Activated CD8-positive, alpha-beta memory T cell treated with anti-CD3 and anti-CD28 coated beads, Interleukin-2, amount 50 U/mL, for 1 hour (primary cell): Measurements from ENCODE around the gene USH1C.

Experiments used
- DNase-seq: peaks from one replicate; pipeline ENCODE4 v3.0.0-alpha.2; 2020; ENCODE audit errors: extremely low read depth

The USH1C gene

GRCh38 chr11:17570034-17570433, 25.8 kb upstream of the USH1C start:
- no peak for DNase-seq

DNA sequence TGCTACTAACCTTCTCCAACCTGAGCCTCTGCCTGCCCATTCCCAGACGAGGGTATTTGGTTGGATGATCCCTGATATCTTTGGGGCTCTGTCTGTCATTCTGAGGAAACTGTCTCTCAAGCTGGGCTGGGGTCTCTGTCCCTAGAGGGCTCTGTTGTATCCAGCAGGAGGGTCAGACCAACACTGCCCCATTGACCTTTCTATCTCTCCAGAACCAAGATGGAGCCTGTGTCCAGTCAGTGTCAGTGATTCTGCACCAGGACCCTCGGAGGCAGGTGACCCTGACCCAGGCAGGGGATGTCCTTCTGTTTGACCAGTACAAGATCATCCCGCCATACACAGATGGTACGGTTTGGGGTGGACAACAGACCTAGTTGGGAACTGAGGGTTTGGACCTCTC, 24.7 kb upstream of the USH1C start:
- no peak for DNase-seq

DNA sequence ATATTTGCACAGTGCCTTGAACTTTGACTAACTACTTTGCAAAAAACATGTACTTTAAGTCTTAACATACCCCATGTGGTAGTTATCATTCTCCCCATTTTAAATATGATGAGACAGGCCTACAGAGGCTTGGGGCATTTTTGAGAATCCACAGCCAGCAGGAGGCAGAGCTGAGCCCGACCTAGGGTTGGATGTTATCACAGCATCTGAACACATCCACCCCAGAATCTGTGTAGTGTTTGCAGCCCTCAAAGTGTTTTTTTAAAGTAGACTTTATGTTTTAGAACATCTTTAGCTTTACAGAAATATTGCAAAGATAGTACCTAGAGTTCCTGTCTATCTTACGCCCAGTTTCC, 20.4 kb upstream of the USH1C start:
- DNase-seq: no peak

GRCh38 chr11:17563961-17564686, 19.9 kb upstream of the USH1C start:
- no peak for DNase-seq

- DNase-seq: no peak
These were observed 19.0 kb upstream of the USH1C start for GRCh38 chr11:17563231-17563646.

- DNase-seq: no peak
These were observed 17.3 kb upstream of the USH1C start for GRCh38 chr11:17561526-17561925.

- no peak for DNase-seq
These were observed 16.8 kb upstream of the USH1C start for GRCh38 chr11:17561111-17561415.

DNA sequence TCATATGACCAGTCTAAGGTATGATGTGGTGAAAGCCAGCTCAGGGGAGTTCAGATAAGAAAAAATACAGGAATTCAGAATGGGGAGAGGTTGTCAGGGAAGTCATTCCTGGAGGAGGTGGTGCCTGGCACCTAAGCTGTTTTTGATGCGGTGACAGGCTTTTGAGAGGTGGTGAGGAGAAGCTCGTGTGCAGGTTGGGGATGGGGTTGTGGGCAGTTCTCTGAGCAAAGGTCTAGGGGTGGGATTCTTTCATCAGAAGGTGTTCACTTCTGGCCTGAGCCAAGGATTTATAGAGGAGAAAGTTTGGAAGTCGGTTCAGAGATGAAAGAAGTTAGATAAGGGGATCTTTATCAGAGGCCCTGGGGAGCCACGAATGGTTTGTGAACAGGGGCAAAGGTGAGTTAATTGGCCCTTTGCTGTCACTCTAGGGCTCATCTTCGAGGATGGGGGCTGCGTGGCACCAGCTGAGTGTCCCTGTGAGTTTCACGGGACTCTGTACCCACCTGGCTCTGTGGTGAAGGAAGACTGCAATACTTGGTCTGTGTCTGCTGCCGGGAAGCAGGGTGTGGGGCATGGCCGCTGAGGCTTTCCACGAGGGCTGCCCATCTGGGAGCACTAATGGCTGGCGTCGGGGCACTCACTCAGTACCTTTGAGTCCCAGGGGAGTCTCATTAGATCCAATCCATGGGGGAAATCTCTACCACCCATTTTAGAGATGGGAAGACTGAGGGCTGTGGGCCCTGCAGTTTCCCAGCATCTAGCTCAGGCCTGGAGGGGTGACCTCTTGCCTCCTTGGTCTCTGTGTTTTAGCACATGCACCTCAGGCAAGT, 16.3 kb upstream of the USH1C start:
- DNase-seq: no peak

GRCh38 chr11:17559341-17560087, 15.3 kb upstream of the USH1C start:
- DNase-seq: no peak

DNA sequence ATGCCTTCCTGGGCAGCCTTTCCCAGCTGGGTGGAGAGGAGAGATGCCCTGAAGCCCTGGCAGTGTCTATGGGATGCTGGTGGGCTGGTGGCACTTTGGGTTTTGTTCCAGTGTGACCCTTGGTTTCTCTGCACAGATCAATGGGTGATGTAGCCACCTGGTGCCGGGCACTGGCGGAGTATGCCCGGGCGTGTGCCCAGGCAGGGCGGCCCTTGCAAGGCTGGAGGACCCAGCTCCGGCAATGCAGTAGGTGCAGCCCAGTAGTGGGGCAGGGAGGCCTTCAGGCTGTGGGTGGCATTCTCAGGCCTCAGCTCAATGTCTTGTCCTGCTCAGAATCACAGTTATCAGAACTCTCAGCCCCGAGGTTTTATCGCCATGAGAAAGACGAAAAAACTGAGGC, 14.7 kb upstream of the USH1C start:
- no peak for DNase-seq

DNA sequence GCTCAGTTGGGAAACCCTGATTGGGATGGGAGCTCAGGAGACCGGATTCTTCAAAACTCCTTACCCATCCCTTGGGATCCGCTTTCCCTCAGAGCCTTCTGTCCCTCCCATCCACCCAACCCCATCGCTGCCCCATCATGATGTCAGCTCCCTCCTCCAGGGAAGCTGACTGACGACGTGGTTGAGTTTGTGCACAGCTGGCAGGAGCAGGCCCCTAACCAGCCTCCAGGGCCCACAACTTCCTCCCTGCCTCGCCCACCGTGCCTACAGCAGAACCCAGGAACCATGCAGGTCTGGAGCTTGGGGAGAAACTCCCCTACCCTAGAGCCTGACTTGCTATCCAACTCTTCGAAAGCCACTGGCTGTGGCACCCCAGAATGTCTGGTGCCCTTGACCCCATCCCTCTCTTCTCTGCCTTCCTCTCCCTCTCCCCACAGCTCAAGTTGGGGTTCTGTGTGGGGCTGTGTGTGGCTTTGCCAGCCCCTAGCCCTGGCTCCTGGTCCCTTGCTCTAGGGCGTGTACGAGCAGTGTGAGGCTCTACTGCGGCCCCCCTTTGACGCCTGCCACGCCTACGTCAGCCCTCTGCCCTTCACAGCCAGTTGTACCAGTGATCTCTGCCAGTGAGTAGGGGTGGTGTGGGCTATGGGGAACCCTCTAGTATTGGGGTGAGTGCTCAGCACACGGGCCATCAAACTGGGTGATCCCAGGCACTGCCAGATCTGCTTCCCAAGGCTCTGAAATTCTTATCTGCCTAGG, 14.0 kb upstream of the USH1C start:
- DNase-seq: no peak

DNA sequence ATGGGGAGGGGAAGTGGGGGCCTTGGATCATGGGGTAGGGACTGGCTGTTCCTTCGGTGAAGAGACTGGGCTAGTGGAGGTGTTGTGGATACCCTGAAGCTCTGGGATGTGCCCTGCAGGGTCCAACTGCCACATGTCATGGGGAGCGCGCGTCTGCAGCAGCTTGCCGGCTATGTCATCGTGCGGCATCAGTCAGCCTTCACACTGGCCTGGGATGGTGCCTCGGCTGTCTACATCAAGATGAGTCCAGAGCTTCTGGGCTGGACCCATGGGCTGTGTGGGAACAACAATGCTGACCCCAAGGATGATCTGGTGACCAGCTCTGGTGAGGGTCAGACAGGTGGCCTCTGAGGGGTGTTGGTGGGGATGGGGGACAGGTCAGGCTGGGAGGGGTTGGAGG, 12.8 kb upstream of the USH1C start:
- DNase-seq: no peak

GRCh38 chr11:17554487-17554886, 10.3 kb upstream of the USH1C start:
- no peak for DNase-seq

- DNase-seq: no peak
These were observed 9.0 kb upstream of the USH1C start for GRCh38 chr11:17553249-17553546.

DNA sequence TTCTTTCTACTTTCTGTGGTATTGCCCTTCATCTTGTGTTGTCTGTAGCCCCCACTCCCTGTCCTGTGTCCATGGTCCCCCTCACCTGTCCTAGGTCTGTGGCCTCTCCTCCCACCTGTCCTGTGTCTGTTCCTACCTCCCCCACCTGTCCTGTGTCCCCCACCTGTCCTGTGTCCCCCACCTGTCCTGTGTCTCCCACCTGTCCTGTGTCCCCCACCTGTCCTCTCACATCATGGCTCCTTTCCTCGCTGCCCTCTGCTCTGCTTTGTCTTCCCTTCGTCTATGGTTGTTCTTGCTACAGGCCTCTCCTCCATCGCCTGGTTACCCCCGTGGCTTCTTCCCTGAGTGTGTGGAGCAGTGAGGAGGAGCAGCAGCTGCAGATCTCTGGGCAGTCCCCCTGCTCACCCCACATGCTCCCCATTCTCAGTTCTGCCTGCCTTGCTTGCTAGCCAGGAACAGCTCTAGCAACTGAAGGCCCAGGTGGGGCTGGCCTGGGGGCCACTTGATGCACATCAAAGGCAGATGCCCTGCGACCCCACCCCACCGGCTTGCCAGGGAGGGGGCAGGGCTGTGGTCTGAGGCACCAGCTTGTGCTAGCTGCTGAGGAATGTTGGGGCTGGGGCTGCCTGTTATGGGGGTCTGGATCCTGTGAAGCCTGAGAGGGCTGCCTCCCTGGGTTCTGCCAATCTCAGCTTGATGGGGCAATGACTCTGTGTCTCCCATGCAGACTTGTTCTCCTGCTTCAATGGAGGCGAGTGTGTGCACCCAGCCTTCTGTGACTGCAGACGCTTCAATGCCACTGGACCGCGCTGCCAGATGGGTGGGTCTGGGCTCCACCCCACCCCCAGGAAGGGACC, 8.4 kb upstream of the USH1C start:
- DNase-seq: no peak

GRCh38 chr11:17552041-17552355, 7.8 kb upstream of the USH1C start:
- no peak for DNase-seq

DNA sequence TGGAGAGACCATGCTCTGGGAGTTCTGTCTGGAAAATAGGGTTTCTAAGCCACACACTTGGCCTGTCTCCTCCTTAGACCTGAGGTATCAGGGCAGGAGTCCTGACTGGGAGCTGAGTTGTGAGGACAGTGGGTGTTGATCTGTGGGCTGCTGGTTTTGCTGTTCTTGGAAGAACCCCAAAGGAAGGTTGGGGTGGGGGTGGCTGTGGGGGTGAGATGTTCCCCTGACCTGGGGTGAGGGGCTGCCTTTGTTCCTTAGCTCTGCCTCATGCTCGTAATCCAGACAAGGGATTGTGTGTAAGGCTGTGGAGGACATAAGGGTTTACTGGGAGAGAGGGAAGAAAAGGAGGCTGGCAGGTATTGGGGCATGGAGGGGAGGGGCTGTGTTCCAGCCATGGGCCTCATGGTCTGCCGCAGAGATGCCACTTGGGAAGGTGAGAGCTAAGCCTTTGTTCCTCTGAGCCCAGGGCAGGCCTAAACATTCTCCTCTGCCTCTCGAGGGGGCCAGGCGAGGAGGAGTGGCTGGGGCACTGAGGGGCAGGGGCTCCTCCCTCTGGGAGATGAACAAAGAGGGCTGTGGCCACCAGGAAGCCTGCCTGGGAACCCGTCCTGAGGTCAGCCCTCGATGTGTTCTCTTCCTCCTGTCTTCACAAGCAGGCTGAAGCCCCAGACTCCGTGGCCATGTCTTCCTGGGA, 7.3 kb upstream of the USH1C start:
- DNase-seq: no peak

DNA sequence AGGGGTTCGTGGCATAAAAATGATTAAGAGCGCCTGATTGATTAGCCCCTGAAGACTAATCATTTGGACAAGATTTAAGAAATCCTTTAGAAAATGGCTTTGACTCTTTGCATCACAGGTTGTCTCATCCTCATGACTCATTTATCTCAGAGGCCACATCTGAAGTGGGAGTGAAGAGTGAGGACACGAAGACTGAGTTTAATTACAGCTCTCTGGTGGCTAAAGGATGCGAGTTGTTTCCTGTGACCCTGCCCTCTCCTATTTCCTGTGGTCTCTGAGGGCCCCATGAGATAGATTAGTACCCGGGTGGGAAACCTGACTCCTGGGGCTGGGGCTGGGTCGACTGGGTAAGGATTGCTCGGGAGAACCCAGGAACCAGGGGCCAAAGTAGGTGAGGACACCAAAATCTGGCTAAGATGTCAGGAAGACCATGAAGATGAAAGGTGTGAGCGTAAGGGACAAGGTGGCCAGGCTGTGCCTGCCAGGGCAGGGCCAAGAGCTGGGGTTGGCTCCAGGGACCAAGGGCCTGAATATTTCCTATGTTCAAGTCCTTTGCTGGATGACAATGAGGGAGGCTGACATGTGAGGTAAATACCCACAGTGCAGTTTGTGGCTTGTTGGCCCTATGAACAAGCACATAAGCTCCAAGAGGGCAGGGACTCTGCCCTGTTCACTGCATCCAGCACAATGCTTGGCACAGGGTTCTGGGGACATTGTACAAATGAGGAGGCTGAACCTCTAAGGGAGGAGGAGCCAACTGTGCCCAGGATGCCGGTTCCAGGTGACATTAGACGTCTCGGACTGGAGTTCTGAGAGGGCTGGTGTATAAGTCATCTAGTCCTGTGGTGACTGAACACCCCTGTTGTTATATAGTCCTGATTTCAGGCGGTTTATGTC, 6.5 kb upstream of the USH1C start:
- no peak for DNase-seq

DNA sequence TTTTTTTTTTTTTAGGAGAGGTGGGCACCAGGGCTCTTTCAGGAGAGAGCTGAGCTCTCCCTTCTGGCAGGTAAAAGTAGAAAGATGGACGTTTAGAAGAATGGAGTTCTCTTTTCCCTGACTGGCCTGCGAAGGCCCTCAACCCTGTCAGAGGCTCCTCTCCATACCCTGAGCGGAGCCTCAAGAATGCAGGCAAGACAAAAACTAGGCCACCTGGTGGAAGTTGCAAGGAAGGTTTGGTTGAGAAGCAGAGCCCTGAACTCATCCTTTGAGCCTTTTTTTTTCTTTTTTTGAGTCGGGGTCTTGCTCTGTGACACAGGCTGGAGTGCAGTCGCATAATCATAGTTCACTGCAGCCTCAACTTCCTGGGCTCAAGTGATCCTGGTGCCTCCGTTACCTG, 4.2 kb upstream of the USH1C start:
- no peak for DNase-seq

GRCh38 chr11:17547932-17548331, 3.7 kb upstream of the USH1C start:
- no peak for DNase-seq
